GM19468 (cell line): ENCODE measurements around the gene MDH2.
"Not testable (repeated sequence)": the region's sequence is repeated elsewhere in the genome, so short reads cannot be mapped to it uniquely, and the experiment has no call there.

Source experiments
- ATAC-seq: cut with Tn5 transposase; IDR thresholded peaks from one replicate; pipeline ENCODE4 v1.9.1; 2021; ENCODE audit warnings: mild to moderate bottlenecking, moderate library complexity, moderate number of reproducible peaks; ENCODE audit not compliant: unreplicated experiment; ENCODE audit errors: extremely low read depth

MDH2 gene

GRCh38 chr7:76047811-76048667 lies at the start of gene MDH2, which contains the start of gene STYXL1:
TSS of gene MDH2 (plus strand) at chr7:76048106. CDS start at chr7:76048161, 55 bp downstream.
TSS of gene STYXL1 (minus strand) at chr7:76048000. CDS start at chr7:76030523, 17,477 bp downstream.
- peak; percentile 81 for ATAC-seq

- no peak for ATAC-seq
Observed at GRCh38 chr7:76000566-76000965, 47.3 kb upstream of the MDH2 start.

DNA sequence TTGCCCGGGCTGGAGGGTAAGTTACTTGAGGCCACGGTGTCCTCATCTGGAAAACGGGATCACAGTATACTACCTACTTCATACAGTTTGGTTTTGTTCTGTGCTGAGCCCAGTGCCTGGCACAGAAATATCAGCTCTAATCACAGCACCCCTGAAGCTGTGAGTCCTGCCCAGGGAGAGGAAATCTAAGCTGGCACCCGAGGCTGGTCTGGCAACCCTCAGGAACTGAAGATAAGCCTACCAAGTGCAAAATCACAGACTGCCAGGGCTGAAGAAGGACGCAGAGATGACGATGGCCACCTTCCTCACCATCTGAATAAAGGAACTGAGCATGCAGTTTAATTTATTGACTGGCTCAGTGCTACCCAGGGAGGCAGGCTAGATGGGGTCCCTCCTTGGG lies 45.8 kb upstream of the MDH2 start:
- no peak for ATAC-seq

- ATAC-seq = no peak
Observed at GRCh38 chr7:76002822-76003221, 45.1 kb upstream of the MDH2 start.

GRCh38 chr7:76003351-76003750 lies 44.6 kb upstream of the MDH2 start:
- no peak for ATAC-seq

- ATAC-seq = not testable (repeated sequence)
Observed at GRCh38 chr7:76005004-76005403, 42.9 kb upstream of the MDH2 start.

DNA sequence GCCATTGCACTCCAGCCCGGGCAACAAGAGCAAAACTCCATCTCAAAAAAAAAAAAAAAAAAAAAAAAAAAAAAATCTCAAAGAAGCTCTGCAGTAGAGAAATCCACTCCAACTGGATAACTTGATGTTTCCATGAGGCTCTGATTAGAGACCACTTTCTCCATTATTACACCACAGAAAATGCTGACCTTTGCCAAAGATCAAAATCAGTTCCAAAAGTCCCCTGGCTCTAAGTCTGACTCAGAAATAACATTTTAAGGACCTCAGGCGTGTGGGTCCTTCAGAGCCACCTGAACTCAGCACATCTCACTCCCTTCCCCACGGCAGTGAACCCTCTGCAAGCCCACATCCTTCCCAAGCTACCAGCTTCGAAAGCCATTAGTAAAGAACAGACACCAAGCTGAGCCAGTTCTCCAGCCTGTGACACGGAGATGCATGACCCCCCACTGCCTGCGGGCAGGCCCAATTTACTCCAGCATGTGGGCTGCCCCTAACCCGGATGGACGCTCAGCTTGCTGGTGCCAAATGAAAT lies 39.7 kb upstream of the MDH2 start:
- no peak for ATAC-seq

- no peak for ATAC-seq
Observed at GRCh38 chr7:76009672-76010600, 38.0 kb upstream of the MDH2 start.

- no peak for ATAC-seq
Observed at GRCh38 chr7:76011442-76011861, 36.5 kb upstream of the MDH2 start.

DNA sequence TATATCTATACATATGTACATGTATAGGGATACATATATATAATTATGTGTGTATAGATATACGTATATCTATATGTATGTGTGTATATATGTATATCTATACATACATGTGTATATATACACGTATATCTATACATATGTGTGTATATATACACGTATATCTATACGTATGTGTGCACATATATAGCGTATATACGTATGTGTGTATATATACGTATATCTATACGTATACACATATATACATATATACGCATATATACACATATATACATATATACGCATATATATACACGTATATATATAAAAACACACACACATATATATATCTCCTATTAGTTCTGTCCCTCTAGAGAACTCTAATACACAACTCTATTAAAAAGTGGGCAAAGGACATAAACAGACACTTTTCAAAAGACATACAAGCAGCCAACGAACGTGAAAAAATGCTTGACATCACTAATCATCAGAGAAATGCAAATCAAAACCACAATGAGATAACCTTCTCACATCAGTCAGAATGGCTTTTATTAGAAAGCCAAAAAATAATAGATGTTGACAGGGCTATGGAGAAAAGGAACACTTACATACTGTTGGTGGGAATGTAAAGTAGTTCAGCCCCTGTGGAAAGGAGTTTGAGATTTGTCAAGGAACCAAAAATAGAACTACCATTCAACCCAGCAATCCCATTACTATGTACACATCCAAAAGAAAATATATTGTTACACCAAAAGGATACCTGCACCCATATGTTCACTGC lies 31.5 kb upstream of the MDH2 start:
- no peak for ATAC-seq

- ATAC-seq = not testable (repeated sequence)
Observed at GRCh38 chr7:76018520-76018919, 29.4 kb upstream of the MDH2 start.

- ATAC-seq = no peak
Observed at GRCh38 chr7:76020031-76020714, 27.7 kb upstream of the MDH2 start.

DNA sequence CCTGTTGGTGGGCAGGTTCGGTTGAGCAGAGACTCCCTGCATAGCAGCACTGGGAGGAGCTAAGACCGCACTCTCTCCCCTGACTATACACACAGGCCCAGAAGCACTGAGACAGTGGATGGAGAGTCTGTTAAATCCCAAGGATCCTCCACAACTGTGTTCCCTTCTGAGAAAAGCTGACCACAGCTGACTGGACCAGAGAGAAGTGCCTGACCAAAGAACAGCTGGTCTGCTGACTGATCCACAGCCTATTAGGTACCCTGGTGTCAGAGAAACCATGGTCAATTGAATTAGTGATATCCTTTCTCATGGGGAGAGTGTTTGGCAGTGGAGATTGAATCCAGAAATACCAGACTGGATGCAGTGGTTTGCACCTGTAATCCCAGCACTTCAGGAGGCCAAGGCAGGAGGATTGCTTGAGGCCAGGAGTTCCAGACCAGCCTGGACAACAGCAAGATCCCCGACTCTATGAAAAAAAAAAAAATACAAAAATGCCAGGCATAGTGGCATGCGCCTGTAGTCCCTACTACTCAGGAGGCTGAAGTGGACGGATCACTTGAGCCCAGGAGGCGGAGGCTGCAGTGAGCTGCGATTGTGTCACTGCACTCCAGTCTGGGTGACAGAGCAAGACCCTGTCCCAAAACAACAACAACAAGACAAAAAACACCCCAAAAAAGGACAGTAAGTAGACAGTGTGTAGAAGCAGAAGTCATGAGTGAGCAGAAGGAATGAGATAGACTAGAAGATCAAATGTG lies 25.7 kb upstream of the MDH2 start:
- no peak for ATAC-seq

DNA sequence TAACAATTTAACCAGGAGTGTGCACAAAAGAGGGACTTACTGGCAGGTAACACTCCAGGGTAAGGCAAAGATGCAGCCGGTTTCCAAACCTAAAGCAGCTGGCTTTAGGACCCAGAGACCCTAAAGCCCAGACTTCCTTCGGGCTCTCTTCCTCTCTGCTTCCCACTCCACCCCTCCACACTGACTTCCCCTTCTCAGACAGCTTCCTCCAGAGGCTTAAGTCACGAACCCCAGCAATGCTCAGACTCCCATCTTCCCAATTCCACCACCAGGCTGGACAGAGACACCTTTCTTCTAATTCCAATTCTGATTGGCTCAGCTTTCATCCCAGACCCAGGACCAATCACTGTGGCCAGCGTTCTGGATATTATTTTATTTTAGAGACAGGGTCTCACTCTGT lies 24.9 kb upstream of the MDH2 start:
- ATAC-seq = no peak

- not testable (repeated sequence) for ATAC-seq
Observed at GRCh38 chr7:76029682-76030081, 18.2 kb upstream of the MDH2 start.

DNA sequence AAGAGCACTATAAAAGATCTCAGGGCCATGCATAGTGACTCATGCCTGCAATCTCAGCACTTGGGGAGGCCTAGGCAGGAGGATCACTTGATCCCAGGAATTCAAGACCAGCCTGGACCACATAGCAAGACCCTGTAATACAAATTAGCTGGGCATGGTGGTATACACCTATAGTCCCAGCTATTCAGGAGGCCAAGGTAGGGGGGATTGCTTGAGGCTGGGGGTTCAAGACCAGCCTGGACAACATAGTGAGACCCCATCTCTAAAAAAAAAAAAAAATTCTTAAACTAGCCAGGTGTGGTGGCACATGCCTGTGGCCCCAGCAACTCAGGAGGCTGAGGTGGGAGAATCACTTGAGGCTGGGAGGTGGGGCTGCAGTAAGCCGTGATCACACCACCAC lies 15.9 kb upstream of the MDH2 start:
- no peak for ATAC-seq

DNA sequence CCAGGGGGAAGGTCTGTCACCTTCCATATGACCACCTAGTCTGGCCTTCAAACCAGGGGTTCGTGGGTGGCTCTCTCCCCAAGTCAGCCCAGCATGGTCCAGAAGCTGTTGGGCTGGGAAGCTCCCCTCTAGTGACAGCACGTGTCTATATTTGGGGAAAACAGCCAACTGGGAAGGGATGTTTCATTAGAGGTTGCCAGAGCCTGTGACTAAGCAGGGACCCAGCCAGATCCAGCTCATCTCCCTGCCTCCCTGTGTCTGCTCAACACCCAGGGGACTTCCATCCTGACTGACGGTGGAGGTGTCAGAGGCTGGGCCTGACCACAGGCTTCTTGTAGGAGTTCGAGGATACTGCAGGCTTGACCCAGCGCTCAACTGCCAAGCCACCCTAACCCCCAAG lies 10.6 kb upstream of the MDH2 start:
- ATAC-seq = no peak

GRCh38 chr7:76040126-76040525 lies 7.8 kb upstream of the MDH2 start:
- ATAC-seq = no peak
